Activated CD4-positive, CD25-positive, alpha-beta regulatory T cell treated with anti-CD3 and anti-CD28 coated beads, Interleukin-2, amount 50 U/mL, for 24 hours (primary cell): ENCODE measurements around the gene ATP8B2.
"Not testable (repeated sequence)": the region's sequence is repeated elsewhere in the genome, so short reads cannot be mapped to it uniquely, and the experiment has no call there.

Experiments used
- ATAC-seq, 2 donors: fragments of 150-1000 bp; cut with Tn5 transposase; one replicate each; pipeline ENCODE4 v1.10.0; 2021; ENCODE audit warnings: mild to moderate bottlenecking in 1 of 2, moderate library complexity in 1 of 2

The ATP8B2 gene

GRCh38 chr1:154324669-154325582 is at the start of gene ATP8B2:
ATP8B2 (plus strand) TSS chr1:154325525; CDS start chr1:154328142, 2,617 bp downstream.
- peak; percentile 67 to 68 for ATAC-seq

- ATAC-seq, result no peak
Observed at GRCh38 chr1:154276797-154277196, 48.5 kb upstream of the ATP8B2 start.

GRCh38 chr1:154287591-154287990 is 37.7 kb upstream of the ATP8B2 start:
- not testable (repeated sequence) for ATAC-seq

GRCh38 chr1:154288661-154289060 is 36.7 kb upstream of the ATP8B2 start:
- no peak for ATAC-seq

GRCh38 chr1:154290921-154291320 is 34.4 kb upstream of the ATP8B2 start:
- ATAC-seq, result no peak

- no peak for ATAC-seq
Observed at GRCh38 chr1:154295408-154296235, 29.7 kb upstream of the ATP8B2 start.

GRCh38 chr1:154301582-154301981 is 23.7 kb upstream of the ATP8B2 start:
- no peak for ATAC-seq

- ATAC-seq, result peak; percentile 94 to 95
Observed at GRCh38 chr1:154304664-154305337, 20.5 kb upstream of the ATP8B2 start.

GRCh38 chr1:154306151-154306550 is 19.2 kb upstream of the ATP8B2 start:
- no peak for ATAC-seq

- ATAC-seq, result peak; percentile 25 to 34
Observed at GRCh38 chr1:154307670-154308270, 17.6 kb upstream of the ATP8B2 start.

- not testable (repeated sequence) for ATAC-seq
Observed at GRCh38 chr1:154309136-154309535, 16.2 kb upstream of the ATP8B2 start.

GRCh38 chr1:154312229-154313065 is 12.9 kb upstream of the ATP8B2 start:
- not testable (repeated sequence) for ATAC-seq

GRCh38 chr1:154313066-154313356 is 12.3 kb upstream of the ATP8B2 start:
- no peak for ATAC-seq

GRCh38 chr1:154314226-154314625 is 11.1 kb upstream of the ATP8B2 start:
- ATAC-seq, result not testable (repeated sequence)

- ATAC-seq, result no peak
Observed at GRCh38 chr1:154316704-154317103, 8.6 kb upstream of the ATP8B2 start.

GRCh38 chr1:154318386-154318785 is 6.9 kb upstream of the ATP8B2 start:
- no peak for ATAC-seq

- no peak for ATAC-seq
Observed at GRCh38 chr1:154320882-154321608, 4.3 kb upstream of the ATP8B2 start, which contains the start of gene AQP10. AQP10 (plus strand) TSS chr1:154321093; CDS start chr1:154321156, 63 bp downstream.

GRCh38 chr1:154321609-154321934 is 3.8 kb upstream of the ATP8B2 start:
- not testable (repeated sequence) for ATAC-seq

GRCh38 chr1:154323493-154323892 is 1.8 kb upstream of the ATP8B2 start:
- ATAC-seq, result no peak

GRCh38 chr1:154324241-154324640 is 1.1 kb upstream of the ATP8B2 start:
- no peak for ATAC-seq
